H1 (cell line): Measurements from ENCODE around the gene ARPC2.

ENCODE experiments used
- CBX5 ChIP-seq: fragments of 300-800, 300-1000 bp; sonication (generic); IDR thresholded peaks from 2 replicates; pipeline ENCODE4 v1.7.1; 2016; ENCODE audit warnings: antibody characterized with exemption, low read length, low read depth
- CTCF ChIP-seq, 3 experiments: IDR thresholded peaks; 1 replicate in 2 of 3; 2 replicates in 1 of 3; pipeline versions ENCODE4 v1.5.1 to v1.6.1; 2011; ENCODE audit warnings: low read length in 3 of 3, mild to moderate bottlenecking in 3 of 3, inconsistent platforms in 2 of 3, low read depth in 1 of 3, moderate library complexity in 1 of 3; ENCODE audit not compliant: insufficient read depth in 1 of 3; ENCODE audit errors: control extremely low read depth in 1 of 3
- JUND ChIP-seq: IDR thresholded peaks from 2 replicates; pipeline ENCODE4 v1.6.1; 2011; ENCODE audit warnings: mild to moderate bottlenecking, improper control_type of control experiment, low read length
- PHF8 ChIP-seq: fragments of 200-600 bp; sonication (generic); conservative IDR thresholded peaks from 2 replicates; pipeline ENCODE4 v1.7.1; 2012; ENCODE audit warnings: low read depth, mild to moderate bottlenecking, inconsistent platforms, low read length, moderate library complexity
- SAP30 ChIP-seq: fragments of 300-600 bp; sonication (generic); IDR thresholded peaks from 2 replicates; pipeline ENCODE4 v1.7.1; 2012; ENCODE audit warnings: low read length, moderate library complexity, mild to moderate bottlenecking, inconsistent platforms; ENCODE audit not compliant: insufficient read depth, insufficient replicate concordance
- SP1 ChIP-seq: IDR thresholded peaks from 2 replicates; pipeline ENCODE4 v1.6.1; 2011; ENCODE audit warnings: low read depth, low read length

GRCh38 chr2:218253232-218253625 lies 36.2 kb downstream of the ARPC2 start:
- no peak for TF ChIP-seq CTCF (IDR thresholded peaks at IDR 0.05; ENCODE audit: control extremely low read depth in 1 of 3, insufficient read depth in 1 of 3, low read depth in 1 of 3, low read length in 3 of 3)
- no peak for TF ChIP-seq CBX5
- no peak for TF ChIP-seq PHF8
- TF ChIP-seq SAP30: no peak
- TF ChIP-seq SP1: no peak
- TF ChIP-seq JUND: no peak
